ENCODE data around the gene SLC30A3.

Gene SLC30A3

GRCh38 chr2:27306136-27306535, 43.3 kb upstream of the SLC30A3 start:
- Histone ChIP-seq H4K8ac (ENCODE audit: low read depth, low read length) (no peak overlapping the region), H3K9ac (ENCODE audit: low read depth, low read length, poor library complexity) (no peak overlapping the region), H3K4ac (ENCODE audit: low read length) (no peak overlapping the region), H3K27ac (replicated peaks; ENCODE audit: low read length) (no peak overlapping the region), H3K36me3 (replicated peaks in 1 of 2; ENCODE audit: control insufficient read depth in 2 of 2, insufficient read depth in 2 of 2, low read length in 2 of 2) (peaks cover 3 to 12% of the 10 kb centered on the region in 2 donors), H2AFZ (ENCODE audit: low read length) (peak overlapping the region; percentile 23), H2BK12ac (ENCODE audit: low read length) (no peak overlapping the region), H3K4me1 (ENCODE audit: control insufficient read depth in 2 of 2, insufficient read depth in 1 of 2, low read depth in 1 of 2, low read length in 2 of 2) (peaks cover 0 to 3% of the 10 kb centered on the region in 2 donors), H3K14ac (ENCODE audit: low read length) (no peak overlapping the region), H3K23ac (ENCODE audit: low read depth, low read length, poor library complexity) (peak overlapping the region; percentile 80), H2AK5ac (ENCODE audit: low read depth, low read length) (no peak overlapping the region), H2BK15ac (ENCODE audit: low read length) (no peak overlapping the region), H2BK120ac (ENCODE audit: low read depth, low read length) (no peak overlapping the region), H3K9me3 (replicated peaks in 1 of 2; ENCODE audit: control insufficient read depth in 2 of 2, insufficient read depth in 1 of 2, low read depth in 1 of 2, low read length in 2 of 2) (peaks cover 0 to 1% of the 10 kb centered on the region in 2 donors), H3K18ac (ENCODE audit: low read length) (no peak overlapping the region), H4K91ac (ENCODE audit: low read depth, low read length, poor library complexity) (no peak overlapping the region), H3K4me2 (ENCODE audit: insufficient read depth, low read length, poor library complexity, severe bottlenecking) (no peak overlapping the region), H3K4me3 (ENCODE audit: low read length in 2 of 2) (no peak overlapping the region), H3K27me3 (ENCODE audit: control insufficient read depth in 3 of 3, insufficient read depth in 3 of 3, low read depth in 1 of 3, low read length in 3 of 3) (peaks cover 27 to 41% (median 28%) of the 10 kb centered on the region in 3 experiments), H3K79me1 (ENCODE audit: low read depth, low read length) (peaks cover 5% of the 10 kb centered on the region), H2BK5ac (ENCODE audit: low read length) (no peak overlapping the region)
- WGBS, 2 donors (ENCODE audit: extremely low coverage in 2 of 2, insufficient read length in 2 of 2, insufficient replicate concordance in 1 of 2): no CpG with 5 or more reads among the region's 26 CpGs
- DNase-seq (ENCODE audit: low spot score): no peak

- H3K27me3 ChIP-seq (ENCODE audit: control insufficient read depth in 3 of 3, insufficient read depth in 3 of 3, low read depth in 1 of 3, low read length in 3 of 3): peaks cover 27 to 41% (median 28%) of the 10 kb centered on the region in 3 experiments
- no peak overlapping the region for H2BK5ac ChIP-seq (ENCODE audit: low read length)
- no peak for DNase-seq (ENCODE audit: low spot score)
- H3K4me1 ChIP-seq (ENCODE audit: control insufficient read depth in 2 of 2, insufficient read depth in 1 of 2, low read depth in 1 of 2, low read length in 2 of 2): peaks cover 0 to 3% of the 10 kb centered on the region in 2 donors
- no peak overlapping the region for H3K27ac ChIP-seq (replicated peaks; ENCODE audit: low read length)
- no peak overlapping the region for H3K23ac ChIP-seq (ENCODE audit: low read depth, low read length, poor library complexity)
- no peak overlapping the region for H3K4ac ChIP-seq (ENCODE audit: low read length)
- H3K9me3 ChIP-seq (replicated peaks in 1 of 2; ENCODE audit: control insufficient read depth in 2 of 2, insufficient read depth in 1 of 2, low read depth in 1 of 2, low read length in 2 of 2): peaks cover 0 to 1% of the 10 kb centered on the region in 2 donors
- H4K91ac ChIP-seq (ENCODE audit: low read depth, low read length, poor library complexity): no peak overlapping the region
- H3K14ac ChIP-seq (ENCODE audit: low read length): no peak overlapping the region
- WGBS, 2 donors (ENCODE audit: extremely low coverage in 2 of 2, insufficient read length in 2 of 2, insufficient replicate concordance in 1 of 2): no CpG with 5 or more reads among the region's 16 CpGs
- H2BK120ac ChIP-seq (ENCODE audit: low read depth, low read length): no peak overlapping the region
- H2AK5ac ChIP-seq (ENCODE audit: low read depth, low read length): no peak overlapping the region
- H4K8ac ChIP-seq (ENCODE audit: low read depth, low read length): no peak overlapping the region
- no peak overlapping the region for H3K9ac ChIP-seq (ENCODE audit: low read depth, low read length, poor library complexity)
- no peak overlapping the region for H2BK15ac ChIP-seq (ENCODE audit: low read length)
- H3K18ac ChIP-seq (ENCODE audit: low read length): no peak overlapping the region
- H3K4me3 ChIP-seq (ENCODE audit: low read length in 2 of 2): peak overlapping the region in 1 of 2 donors; percentile 40
- H2AFZ ChIP-seq (ENCODE audit: low read length): no peak overlapping the region
- peaks cover 5% of the 10 kb centered on the region for H3K79me1 ChIP-seq (ENCODE audit: low read depth, low read length)
- peaks cover 3 to 12% of the 10 kb centered on the region in 2 donors for H3K36me3 ChIP-seq (replicated peaks in 1 of 2; ENCODE audit: control insufficient read depth in 2 of 2, insufficient read depth in 2 of 2, low read length in 2 of 2)
- no peak overlapping the region for H2BK12ac ChIP-seq (ENCODE audit: low read length)
- H3K4me2 ChIP-seq (ENCODE audit: insufficient read depth, low read length, poor library complexity, severe bottlenecking): no peak overlapping the region
Observed at GRCh38 chr2:27305516-27305915, 42.7 kb upstream of the SLC30A3 start.

- Histone ChIP-seq H3K4me1 (ENCODE audit: control insufficient read depth in 2 of 2, insufficient read depth in 1 of 2, low read depth in 1 of 2, low read length in 2 of 2) (peaks cover 0 to 3% of the 10 kb centered on the region in 2 donors), H3K27me3 (ENCODE audit: control insufficient read depth in 3 of 3, insufficient read depth in 3 of 3, low read depth in 1 of 3, low read length in 3 of 3) (peaks cover 28 to 41% (median 28%) of the 10 kb centered on the region in 3 experiments), H3K9me3 (replicated peaks in 1 of 2; ENCODE audit: control insufficient read depth in 2 of 2, insufficient read depth in 1 of 2, low read depth in 1 of 2, low read length in 2 of 2) (peaks cover 0 to 1% of the 10 kb centered on the region in 2 donors), H3K18ac (ENCODE audit: low read length) (no peak overlapping the region), H2AFZ (ENCODE audit: low read length) (no peak overlapping the region), H4K8ac (ENCODE audit: low read depth, low read length) (no peak overlapping the region), H3K9ac (ENCODE audit: low read depth, low read length, poor library complexity) (no peak overlapping the region), H2BK5ac (ENCODE audit: low read length) (no peak overlapping the region), H4K91ac (ENCODE audit: low read depth, low read length, poor library complexity) (no peak overlapping the region), H2BK12ac (ENCODE audit: low read length) (no peak overlapping the region), H3K14ac (ENCODE audit: low read length) (no peak overlapping the region), H3K36me3 (replicated peaks in 1 of 2; ENCODE audit: control insufficient read depth in 2 of 2, insufficient read depth in 2 of 2, low read length in 2 of 2) (peaks cover 1 to 9% of the 10 kb centered on the region in 2 donors), H3K4ac (ENCODE audit: low read length) (no peak overlapping the region), H2AK5ac (ENCODE audit: low read depth, low read length) (no peak overlapping the region), H3K4me3 (ENCODE audit: low read length in 2 of 2) (peak overlapping the region in 1 of 2 donors; percentile 27), H2BK15ac (ENCODE audit: low read length) (no peak overlapping the region), H3K4me2 (ENCODE audit: insufficient read depth, low read length, poor library complexity, severe bottlenecking) (no peak overlapping the region), H3K23ac (ENCODE audit: low read depth, low read length, poor library complexity) (no peak overlapping the region), H3K27ac (replicated peaks; ENCODE audit: low read length) (no peak overlapping the region), H2BK120ac (ENCODE audit: low read depth, low read length) (no peak overlapping the region), H3K79me1 (ENCODE audit: low read depth, low read length) (peaks cover 5% of the 10 kb centered on the region)
- no CpG with 5 or more reads among the region's 13 CpGs for WGBS, 2 donors (ENCODE audit: extremely low coverage in 2 of 2, insufficient read length in 2 of 2, insufficient replicate concordance in 1 of 2)
- no peak for DNase-seq (ENCODE audit: low spot score)
Observed at GRCh38 chr2:27304488-27305240, 41.8 kb upstream of the SLC30A3 start.

All from neuronal stem cell (in vitro differentiated cells).